ENCODE data around the gene MMADHC.

DNA sequence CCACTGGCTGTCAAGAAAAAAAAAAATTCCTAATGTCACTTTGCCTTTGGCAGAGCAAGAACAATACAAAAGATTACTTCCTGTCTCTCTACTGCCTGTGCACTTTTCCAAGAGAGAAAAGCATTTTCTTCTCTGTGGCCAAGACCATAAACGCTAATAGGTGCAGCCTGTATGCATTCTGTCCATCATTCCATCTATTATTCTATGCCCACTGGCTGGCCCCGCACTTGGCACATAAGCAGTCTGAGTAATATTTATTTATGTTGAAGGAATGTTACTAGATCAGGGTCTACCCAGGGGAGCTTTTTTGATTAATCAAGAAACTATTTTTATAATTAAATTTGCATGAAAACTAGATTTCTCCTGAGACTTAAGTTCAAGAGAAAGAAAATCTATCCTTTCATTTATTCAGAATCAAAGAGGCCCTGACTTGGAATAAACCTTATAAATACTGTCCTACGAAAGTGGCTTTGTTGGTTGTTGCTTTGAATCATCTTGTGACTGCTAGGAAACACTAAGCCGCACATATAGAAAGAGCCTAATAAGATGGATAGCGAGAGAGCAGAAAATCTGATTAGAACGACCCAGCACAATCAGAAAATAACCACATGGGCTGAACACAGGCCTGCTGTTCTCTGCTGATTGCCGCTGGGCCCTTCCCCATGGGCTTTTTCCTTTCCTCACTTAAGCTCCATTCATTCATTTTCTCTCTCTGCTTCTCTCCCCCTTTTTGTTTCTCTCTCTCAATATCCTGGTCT lies 59.4 kb downstream of the MMADHC start:
- TF ChIP-seq POLR2AphosphoS5 (IDR thresholded peaks at IDR 0.05): no peak
- no peak for TF ChIP-seq EP300 (IDR thresholded peaks at IDR 0.05; ENCODE audit: low read depth)
- TF ChIP-seq, protein P1, sequence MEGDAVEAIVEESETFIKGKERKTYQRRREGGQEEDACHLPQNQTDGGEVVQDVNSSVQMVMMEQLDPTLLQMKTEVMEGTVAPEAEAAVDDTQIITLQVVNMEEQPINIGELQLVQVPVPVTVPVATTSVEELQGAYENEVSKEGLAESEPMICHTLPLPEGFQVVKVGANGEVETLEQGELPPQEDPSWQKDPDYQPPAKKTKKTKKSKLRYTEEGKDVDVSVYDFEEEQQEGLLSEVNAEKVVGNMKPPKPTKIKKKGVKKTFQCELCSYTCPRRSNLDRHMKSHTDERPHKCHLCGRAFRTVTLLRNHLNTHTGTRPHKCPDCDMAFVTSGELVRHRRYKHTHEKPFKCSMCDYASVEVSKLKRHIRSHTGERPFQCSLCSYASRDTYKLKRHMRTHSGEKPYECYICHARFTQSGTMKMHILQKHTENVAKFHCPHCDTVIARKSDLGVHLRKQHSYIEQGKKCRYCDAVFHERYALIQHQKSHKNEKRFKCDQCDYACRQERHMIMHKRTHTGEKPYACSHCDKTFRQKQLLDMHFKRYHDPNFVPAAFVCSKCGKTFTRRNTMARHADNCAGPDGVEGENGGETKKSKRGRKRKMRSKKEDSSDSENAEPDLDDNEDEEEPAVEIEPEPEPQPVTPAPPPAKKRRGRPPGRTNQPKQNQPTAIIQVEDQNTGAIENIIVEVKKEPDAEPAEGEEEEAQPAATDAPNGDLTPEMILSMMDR (IDR thresholded peaks at IDR 0.05): no peak

All from transverse colon (tissue), 4 donors.